HepG2 (cell line): ENCODE data around the gene PRRC2A. TPM values are rescaled to one million over a fixed set of nuclear protein-coding genes. Genes with fewer than 3 reads are reported as not detected.

ENCODE experiments used
- ATM ChIP-seq: fragments of 450-650 bp; IDR thresholded peaks from 2 replicates; pipeline ENCODE4 v1.7.1; 2017; ENCODE audit warnings: mild to moderate bottlenecking, borderline replicate concordance
- CC2D1A ChIP-seq: sonication (generic); formaldehyde crosslinking; IDR thresholded peaks from 2 replicates; pipeline ENCODE4 v1.8.1; 2023; ENCODE audit warnings: mild to moderate bottlenecking, missing genetic modification reagents
- EHMT2 ChIP-seq: fragments of 200-600 bp; sonication (generic); IDR thresholded peaks from 2 replicates; pipeline ENCODE4 v1.7.0; 2017; ENCODE audit warnings: antibody characterized with exemption, low read depth, low read length, borderline replicate concordance
- FOSL2 ChIP-seq: sonication (generic); formaldehyde crosslinking; IDR thresholded peaks from 2 replicates; pipeline ENCODE4 v1.4.0; 2020; ENCODE audit warnings: missing genetic modification reagents
- FOXP1 ChIP-seq, 2 experiments: fragments of 450-650 bp in 1 of 2; IDR thresholded peaks; 2 replicates each; pipeline ENCODE4 v1.6.1; 2017 to 2018; ENCODE audit warnings: antibody characterized with exemption in 1 of 2
- HOXA3 ChIP-seq: sonication (generic); formaldehyde crosslinking; IDR thresholded peaks from 2 replicates; pipeline ENCODE4 v1.5.0; 2020; ENCODE audit warnings: missing genetic modification reagents
- KLF12 ChIP-seq: sonication (generic); formaldehyde crosslinking; IDR thresholded peaks from 2 replicates; pipeline ENCODE4 v1.4.0; 2020; ENCODE audit warnings: missing genetic modification reagents, borderline replicate concordance
- KMT2B ChIP-seq: IDR thresholded peaks from 2 replicates; pipeline ENCODE4 v1.6.1; 2016; ENCODE audit warnings: missing genetic modification reagents, missing compliant biosample characterization
- MYC ChIP-seq: sonication (generic); formaldehyde crosslinking; IDR thresholded peaks from 2 replicates; pipeline ENCODE4 v1.9.0; 2021; ENCODE audit warnings: missing genetic modification reagents, borderline replicate concordance
- PHF21A ChIP-seq: sonication (generic); formaldehyde crosslinking; IDR thresholded peaks from 2 replicates; pipeline ENCODE4 v1.5.0; 2020; ENCODE audit warnings: mild to moderate bottlenecking, missing genetic modification reagents
- RFX1 ChIP-seq: fragments of 450-650 bp; IDR thresholded peaks from 2 replicates; pipeline ENCODE4 v1.6.1; 2017
- SALL2 ChIP-seq: sonication (generic); formaldehyde crosslinking; IDR thresholded peaks from 2 replicates; pipeline ENCODE4 v1.8.1; 2023; ENCODE audit warnings: mild to moderate bottlenecking, missing genetic modification reagents, inconsistent platforms
- SP2 ChIP-seq: sonication (generic); formaldehyde crosslinking; IDR thresholded peaks from 2 replicates; pipeline ENCODE4 v1.5.1; 2020; ENCODE audit warnings: mild to moderate bottlenecking, missing genetic modification reagents
- ZFP41 ChIP-seq: sonication (generic); formaldehyde crosslinking; IDR thresholded peaks from 2 replicates; pipeline ENCODE4 v1.4.0; 2020; ENCODE audit warnings: mild to moderate bottlenecking, missing genetic modification reagents, borderline replicate concordance
- ZNF354B ChIP-seq: sonication (generic); formaldehyde crosslinking; IDR thresholded peaks from 2 replicates; pipeline ENCODE4 v1.8.0; 2022; ENCODE audit warnings: mild to moderate bottlenecking, missing genetic modification reagents
- ZNF510 ChIP-seq: sonication (generic); formaldehyde crosslinking; IDR thresholded peaks from 2 replicates; pipeline ENCODE4 v1.4.0; 2020; ENCODE audit warnings: low read depth, mild to moderate bottlenecking, missing genetic modification reagents
- ZNF691 ChIP-seq: sonication (generic); formaldehyde crosslinking; IDR thresholded peaks from 2 replicates; pipeline ENCODE4 v1.4.0; 2020; ENCODE audit warnings: missing genetic modification reagents, low read depth, mild to moderate bottlenecking, borderline replicate concordance
- ZNF749 ChIP-seq: sonication (generic); formaldehyde crosslinking; IDR thresholded peaks from 2 replicates; pipeline ENCODE4 v1.8.0; 2022; ENCODE audit warnings: mild to moderate bottlenecking, missing genetic modification reagents, moderate library complexity, borderline replicate concordance
- ZNF782 ChIP-seq: sonication (generic); formaldehyde crosslinking; IDR thresholded peaks from 2 replicates; pipeline ENCODE4 v1.4.0; 2020; ENCODE audit warnings: missing genetic modification reagents, mild to moderate bottlenecking, borderline replicate concordance
- ZNF816 ChIP-seq: sonication (generic); formaldehyde crosslinking; IDR thresholded peaks from 2 replicates; pipeline ENCODE4 v1.8.0; 2022; ENCODE audit warnings: missing genetic modification reagents, mild to moderate bottlenecking, borderline replicate concordance
- ZNF878 ChIP-seq: sonication (generic); formaldehyde crosslinking; IDR thresholded peaks from 2 replicates; pipeline ENCODE4 v1.8.1; 2023; ENCODE audit warnings: mild to moderate bottlenecking, missing genetic modification reagents, moderate library complexity
- polyA plus RNA-seq, 8 experiments: library from polyadenylated mRNA; depleted of rRNA in 3 of 8; stranded (reverse) in 7 of 8; unstranded in 1 of 8; fragments of >200 nt; fragmentation: Illumina TruSeq in 4 of 8; extraction: Trizol in 4 of 8; gene quantifications; 2 replicates each; pipeline versions ENCODE4 v1.2.1 to v1.2.3, GENCODE V29; 2011 to 2016; ENCODE audit warnings: low read depth in 4 of 8, missing spikeins in 1 of 8, mixed read lengths in 1 of 8; ENCODE audit not compliant: insufficient read depth in 1 of 8
- total RNA-seq, 5 experiments: library from RNA; depleted of rRNA; stranded (reverse); fragments of >200 nt; fragmentation: Illumina TruSeq; extraction: Trizol; gene quantifications; 2 replicates each; pipeline ENCODE4 v1.2.3, GENCODE V29; 2016; ENCODE audit warnings: low read depth in 1 of 5
- TF ChIP-seq, protein P1 (sequence below): sonication (generic); formaldehyde crosslinking; IDR thresholded peaks from 2 replicates; pipeline ENCODE4 v1.4.0; 2020; ENCODE audit warnings: mild to moderate bottlenecking, low read depth, missing genetic modification reagents
- TF ChIP-seq, protein P2 (sequence below): sonication (generic); formaldehyde crosslinking; IDR thresholded peaks from 2 replicates; pipeline ENCODE4 v1.4.0; 2020; ENCODE audit warnings: mild to moderate bottlenecking, missing genetic modification reagents
- TF ChIP-seq, protein P3 (sequence below): sonication (generic); formaldehyde crosslinking; conservative IDR thresholded peaks from 2 replicates; pipeline ENCODE4 v1.4.0; 2020; ENCODE audit warnings: mild to moderate bottlenecking, missing genetic modification reagents, moderate library complexity

PRRC2A gene
- total and polyA plus RNA-seq, 2 of the 13 experiments (the other 11 are each of a cell fraction or from before 2014, with no cell fraction given) = 38.9 to 47.4 TPM

GRCh38 chr6:31665501-31666336 is 45.2 kb downstream of the PRRC2A start, which contains the start of gene CSNK2B (continued):
- TF ChIP-seq CC2D1A (CRISPR knock-in tag) (no peak), PHF21A (CRISPR knock-in tag) (0 out of 2 replicates have a peak, but pooled peaks have one; percentile 11), EHMT2 (no peak), FOXP1 (IDR thresholded peaks at IDR 0.05) (no peak), FOXP1 (CRISPR knock-in tag; IDR thresholded peaks at IDR 0.05) (peak; percentile 26; the same call in 1 of the 2 replicates), FOSL2 (CRISPR knock-in tag) (0 out of 2 replicates have a peak, but pooled peaks have one; percentile 43), MYC (CRISPR knock-in tag) (peak; percentile 74; the same call in 1 of the 2 replicates), SP2 (CRISPR knock-in tag) (peak; percentile 62), ZNF816 (CRISPR knock-in tag) (no peak), ZNF749 (CRISPR knock-in tag) (no peak), RFX1 (no peak), ZFP41 (0 out of 2 replicates have a peak, but pooled peaks have one; percentile 19), ZNF782 (no peak), HOXA3 (peak; percentile 80; the same call in 1 of the 2 replicates), ZNF510 (peak; percentile 69), SALL2 (CRISPR knock-in tag) (no peak), ZNF354B (CRISPR knock-in tag) (no peak; the same call in 1 of the 2 replicates), ZNF691 (CRISPR knock-in tag) (peak; percentile 85), KLF12 (CRISPR knock-in tag) (peak; percentile 67; the same call in 1 of the 2 replicates), KMT2B (CRISPR knock-in tag) (peak; percentile 66; the same call in 1 of the 2 replicates), ZNF878 (CRISPR knock-in tag) (no peak), ATM (no peak)
- TF ChIP-seq, protein P1, sequence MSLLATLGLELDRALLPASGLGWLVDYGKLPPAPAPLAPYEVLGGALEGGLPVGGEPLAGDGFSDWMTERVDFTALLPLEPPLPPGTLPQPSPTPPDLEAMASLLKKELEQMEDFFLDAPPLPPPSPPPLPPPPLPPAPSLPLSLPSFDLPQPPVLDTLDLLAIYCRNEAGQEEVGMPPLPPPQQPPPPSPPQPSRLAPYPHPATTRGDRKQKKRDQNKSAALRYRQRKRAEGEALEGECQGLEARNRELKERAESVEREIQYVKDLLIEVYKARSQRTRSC (CRISPR knock-in tag) = no peak
- TF ChIP-seq, protein P2, sequence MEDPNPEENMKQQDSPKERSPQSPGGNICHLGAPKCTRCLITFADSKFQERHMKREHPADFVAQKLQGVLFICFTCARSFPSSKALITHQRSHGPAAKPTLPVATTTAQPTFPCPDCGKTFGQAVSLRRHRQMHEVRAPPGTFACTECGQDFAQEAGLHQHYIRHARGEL (CRISPR knock-in tag) = peak; percentile 90; the same call in 1 of the 2 replicates
- TF ChIP-seq, protein P3, sequence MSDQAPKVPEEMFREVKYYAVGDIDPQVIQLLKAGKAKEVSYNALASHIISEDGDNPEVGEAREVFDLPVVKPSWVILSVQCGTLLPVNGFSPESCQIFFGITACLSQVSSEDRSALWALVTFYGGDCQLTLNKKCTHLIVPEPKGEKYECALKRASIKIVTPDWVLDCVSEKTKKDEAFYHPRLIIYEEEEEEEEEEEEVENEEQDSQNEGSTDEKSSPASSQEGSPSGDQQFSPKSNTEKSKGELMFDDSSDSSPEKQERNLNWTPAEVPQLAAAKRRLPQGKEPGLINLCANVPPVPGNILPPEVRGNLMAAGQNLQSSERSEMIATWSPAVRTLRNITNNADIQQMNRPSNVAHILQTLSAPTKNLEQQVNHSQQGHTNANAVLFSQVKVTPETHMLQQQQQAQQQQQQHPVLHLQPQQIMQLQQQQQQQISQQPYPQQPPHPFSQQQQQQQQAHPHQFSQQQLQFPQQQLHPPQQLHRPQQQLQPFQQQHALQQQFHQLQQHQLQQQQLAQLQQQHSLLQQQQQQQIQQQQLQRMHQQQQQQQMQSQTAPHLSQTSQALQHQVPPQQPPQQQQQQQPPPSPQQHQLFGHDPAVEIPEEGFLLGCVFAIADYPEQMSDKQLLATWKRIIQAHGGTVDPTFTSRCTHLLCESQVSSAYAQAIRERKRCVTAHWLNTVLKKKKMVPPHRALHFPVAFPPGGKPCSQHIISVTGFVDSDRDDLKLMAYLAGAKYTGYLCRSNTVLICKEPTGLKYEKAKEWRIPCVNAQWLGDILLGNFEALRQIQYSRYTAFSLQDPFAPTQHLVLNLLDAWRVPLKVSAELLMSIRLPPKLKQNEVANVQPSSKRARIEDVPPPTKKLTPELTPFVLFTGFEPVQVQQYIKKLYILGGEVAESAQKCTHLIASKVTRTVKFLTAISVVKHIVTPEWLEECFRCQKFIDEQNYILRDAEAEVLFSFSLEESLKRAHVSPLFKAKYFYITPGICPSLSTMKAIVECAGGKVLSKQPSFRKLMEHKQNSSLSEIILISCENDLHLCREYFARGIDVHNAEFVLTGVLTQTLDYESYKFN (CRISPR knock-in tag) = peak; percentile 44
